Measurements from ENCODE around the gene ADAMTSL2. TPM values are rescaled to one million over a fixed set of nuclear protein-coding genes. Genes with fewer than 3 reads are reported as not detected.

The ADAMTSL2 gene
- total RNA-seq, 1 donor from 2014 or later: not detected

- intact Hi-C loops (cut with micrococcal nuclease): no loop called here
Observed at GRCh38 chr9:133573791-133574515, 39.4 kb downstream of the ADAMTSL2 start.

GRCh38 chr9:133574771-133575170 lies 40.3 kb downstream of the ADAMTSL2 start:
- Mint-ChIP-seq H3K36me3 (ENCODE audit: low read depth) (no peaks in the 10 kb centered on the region), H3K9me3 (no peaks in the 10 kb centered on the region), H3K4me1 (ENCODE audit: low read depth) (no peaks in the 10 kb centered on the region), H3K27me3 (ENCODE audit: low read depth) (peaks cover 10% of the 10 kb centered on the region), H3K4me3 (ENCODE audit: low read depth) (no peak overlapping the region), H3K27ac (no peak overlapping the region)
- no peak for DNase-seq (ENCODE audit: low spot score)
- intact Hi-C loops (cut with micrococcal nuclease): no loop called here

More at GRCh38 chr9:133573791-133574515, 39.4 kb downstream of the ADAMTSL2 start:
- H3K4me1 Mint-ChIP-seq (ENCODE audit: low read depth): no peaks in the 10 kb centered on the region
- no peak overlapping the region for H3K27ac Mint-ChIP-seq
- no peaks in the 10 kb centered on the region for H3K36me3 Mint-ChIP-seq (ENCODE audit: low read depth)
- H3K9me3 Mint-ChIP-seq: no peaks in the 10 kb centered on the region
- peaks cover 7% of the 10 kb centered on the region for H3K27me3 Mint-ChIP-seq (ENCODE audit: low read depth)
- DNase-seq (ENCODE audit: low spot score): no peak
- no peak overlapping the region for H3K4me3 Mint-ChIP-seq (ENCODE audit: low read depth)

- no peak overlapping the region for H3K4me3 Mint-ChIP-seq (ENCODE audit: low read depth)
- no peaks in the 10 kb centered on the region for H3K36me3 Mint-ChIP-seq (ENCODE audit: low read depth)
- no peak overlapping the region for H3K27ac Mint-ChIP-seq
- DNase-seq (ENCODE audit: low spot score): no peak
- H3K27me3 Mint-ChIP-seq (ENCODE audit: low read depth): peaks cover 14% of the 10 kb centered on the region
- intact Hi-C loops (cut with micrococcal nuclease): no loop called here
- H3K4me1 Mint-ChIP-seq (ENCODE audit: low read depth): no peaks in the 10 kb centered on the region
- no peaks in the 10 kb centered on the region for H3K9me3 Mint-ChIP-seq
Observed at GRCh38 chr9:133575186-133576030, 40.9 kb downstream of the ADAMTSL2 start.

GRCh38 chr9:133576031-133576874 lies 41.7 kb downstream of the ADAMTSL2 start:
- intact Hi-C loops (cut with micrococcal nuclease): no loop called here
- Mint-ChIP-seq H3K9me3 (no peaks in the 10 kb centered on the region), H3K36me3 (ENCODE audit: low read depth) (no peaks in the 10 kb centered on the region), H3K4me3 (ENCODE audit: low read depth) (no peak overlapping the region), H3K27me3 (ENCODE audit: low read depth) (peaks cover 17% of the 10 kb centered on the region), H3K4me1 (ENCODE audit: low read depth) (no peaks in the 10 kb centered on the region), H3K27ac (no peak overlapping the region)
- DNase-seq (ENCODE audit: low spot score): no peak

GRCh38 chr9:133576875-133577736 lies 42.6 kb downstream of the ADAMTSL2 start:
- H3K9me3 Mint-ChIP-seq: no peaks in the 10 kb centered on the region
- no peak overlapping the region for H3K27ac Mint-ChIP-seq
- H3K4me1 Mint-ChIP-seq (ENCODE audit: low read depth): no peaks in the 10 kb centered on the region
- DNase-seq (ENCODE audit: low spot score): no peak
- H3K36me3 Mint-ChIP-seq (ENCODE audit: low read depth): no peaks in the 10 kb centered on the region
- H3K4me3 Mint-ChIP-seq (ENCODE audit: low read depth): no peak overlapping the region
- peaks cover 22% of the 10 kb centered on the region for H3K27me3 Mint-ChIP-seq (ENCODE audit: low read depth)
- intact Hi-C loops (cut with micrococcal nuclease): no loop called here

- intact Hi-C loops (cut with micrococcal nuclease): no loop called here
- no peaks in the 10 kb centered on the region for H3K36me3 Mint-ChIP-seq (ENCODE audit: low read depth)
- no peak overlapping the region for H3K4me3 Mint-ChIP-seq (ENCODE audit: low read depth)
- no peak overlapping the region for H3K27ac Mint-ChIP-seq
- no peak for DNase-seq (ENCODE audit: low spot score)
- H3K9me3 Mint-ChIP-seq: no peaks in the 10 kb centered on the region
- no peaks in the 10 kb centered on the region for H3K4me1 Mint-ChIP-seq (ENCODE audit: low read depth)
- peaks cover 22% of the 10 kb centered on the region for H3K27me3 Mint-ChIP-seq (ENCODE audit: low read depth)
Observed at GRCh38 chr9:133577737-133578112, 43.2 kb downstream of the ADAMTSL2 start.

- H3K27me3 Mint-ChIP-seq (ENCODE audit: low read depth): peaks cover 22% of the 10 kb centered on the region
- no peaks in the 10 kb centered on the region for H3K36me3 Mint-ChIP-seq (ENCODE audit: low read depth)
Observed at GRCh38 chr9:133578524-133579441, 44.3 kb downstream of the ADAMTSL2 start.

GRCh38 chr9:133579601-133580418 lies 45.3 kb downstream of the ADAMTSL2 start:
- Mint-ChIP-seq H3K27me3 (ENCODE audit: low read depth) (peaks cover 31% of the 10 kb centered on the region), H3K9me3 (no peaks in the 10 kb centered on the region), H3K4me1 (ENCODE audit: low read depth) (no peaks in the 10 kb centered on the region), H3K4me3 (ENCODE audit: low read depth) (no peak overlapping the region), H3K27ac (no peak overlapping the region), H3K36me3 (ENCODE audit: low read depth) (no peaks in the 10 kb centered on the region)
- intact Hi-C loops (cut with micrococcal nuclease): no loop called here
- DNase-seq (ENCODE audit: low spot score): no peak

More at GRCh38 chr9:133578524-133579441, 44.3 kb downstream of the ADAMTSL2 start:
- Mint-ChIP-seq H3K4me3 (ENCODE audit: low read depth) (no peak overlapping the region), H3K4me1 (ENCODE audit: low read depth) (no peaks in the 10 kb centered on the region), H3K27ac (no peak overlapping the region), H3K9me3 (no peaks in the 10 kb centered on the region)
- DNase-seq (ENCODE audit: low spot score): no peak
- intact Hi-C loops (cut with micrococcal nuclease): no loop called here

GRCh38 chr9:133580419-133580738 lies 45.9 kb downstream of the ADAMTSL2 start:
- Mint-ChIP-seq H3K27me3 (ENCODE audit: low read depth) (peaks cover 34% of the 10 kb centered on the region), H3K4me3 (ENCODE audit: low read depth) (no peak overlapping the region), H3K9me3 (no peaks in the 10 kb centered on the region), H3K4me1 (ENCODE audit: low read depth) (no peaks in the 10 kb centered on the region), H3K36me3 (ENCODE audit: low read depth) (no peaks in the 10 kb centered on the region), H3K27ac (no peak overlapping the region)
- no peak for DNase-seq (ENCODE audit: low spot score)
- intact Hi-C loops (cut with micrococcal nuclease): no loop called here

- Mint-ChIP-seq H3K4me3 (ENCODE audit: low read depth) (no peak overlapping the region), H3K9me3 (no peaks in the 10 kb centered on the region), H3K4me1 (ENCODE audit: low read depth) (no peaks in the 10 kb centered on the region), H3K27ac (no peak overlapping the region), H3K36me3 (ENCODE audit: low read depth) (no peaks in the 10 kb centered on the region), H3K27me3 (ENCODE audit: low read depth) (peaks cover 41% of the 10 kb centered on the region)
- intact Hi-C loops (cut with micrococcal nuclease): no loop called here
- DNase-seq (ENCODE audit: low spot score): no peak
Observed at GRCh38 chr9:133581011-133581410, 46.5 kb downstream of the ADAMTSL2 start.

All from activated T-helper 2 cell treated with anti-CD3 and anti-CD28 coated beads, Interferon-gamma antibody, Interleukin-2, Interleukin-4, amounts not matched to agents 10 μg/mL and 5 μg/mL and 100 μg/mL, durations not matched to agents 14 hours and 24 hours and 36 hours (primary cell).